Keratinocyte (primary cell): ENCODE measurements around the gene GUK1. TPM values are rescaled to one million over a fixed set of nuclear protein-coding genes. Genes with fewer than 3 reads are reported as not detected.

Experiments used
- DNase-seq: peaks from one replicate; pipeline ENCODE4 v3.0.0-alpha.2; 2011; ENCODE audit warnings: low read depth, missing footprints, low spot score
- FAIRE-seq: peaks from 2 replicates; lab custom pipeline; 2011; peaks lifted over from hg19 to GRCh38; lab: Jason Lieb, UNC
- H2AFZ ChIP-seq: 2 replicates; pipeline ENCODE4 v1.6.0; 2012; ENCODE audit warnings: low read length, control low read depth, inconsistent platforms; ENCODE audit not compliant: control insufficient read depth
- H3K27ac ChIP-seq: 2 replicates; pipeline ENCODE4 v1.5.1; 2011; ENCODE audit warnings: low read length; ENCODE audit not compliant: control insufficient read depth, insufficient read depth
- H3K27me3 ChIP-seq: 3 replicates; pipeline ENCODE4 v1.6.0; 2011; ENCODE audit warnings: low read length; ENCODE audit not compliant: control insufficient read depth, insufficient read depth; ENCODE audit errors: extremely low read depth
- H3K36me3 ChIP-seq, 2 experiments: 2 replicates in 1 of 2; 3 replicates in 1 of 2; pipeline ENCODE4 v1.5.1; 2011; ENCODE audit warnings: low read length in 2 of 2, mild to moderate bottlenecking in 1 of 2; ENCODE audit not compliant: control insufficient read depth in 2 of 2, insufficient read depth in 2 of 2; ENCODE audit errors: extremely low read depth in 1 of 2
- H3K4me1 ChIP-seq: 3 replicates; pipeline ENCODE4 v1.5.1; 2011; ENCODE audit warnings: low read length; ENCODE audit not compliant: control insufficient read depth, insufficient read depth; ENCODE audit errors: extremely low read depth
- H3K4me2 ChIP-seq: 3 replicates; pipeline ENCODE4 v1.6.0; 2011; ENCODE audit warnings: low read depth, low read length; ENCODE audit not compliant: control insufficient read depth, insufficient read depth; ENCODE audit errors: extremely low read depth
- H3K4me3 ChIP-seq, 3 experiments: fragments of 200-600 bp in 1 of 3; sonication (generic) in 1 of 3; 2 replicates in 2 of 3; 3 replicates in 1 of 3; pipeline ENCODE4 v1.5.1; 2011 to 2016; ENCODE audit warnings: low read length in 3 of 3, mild to moderate bottlenecking in 3 of 3, control low read depth in 2 of 3, inconsistent platforms in 1 of 3, low read depth in 1 of 3, mixed read lengths in 1 of 3, mixed run types in 1 of 3, moderate library complexity in 1 of 3; ENCODE audit not compliant: control insufficient read depth in 2 of 3, insufficient read depth in 2 of 3; ENCODE audit errors: extremely low read depth in 1 of 3
- H3K79me2 ChIP-seq: 2 replicates; pipeline ENCODE4 v1.6.0; 2012; ENCODE audit warnings: low read length; ENCODE audit not compliant: control insufficient read depth, insufficient read depth
- H3K9ac ChIP-seq: 3 replicates; pipeline ENCODE4 v1.6.0; 2011; ENCODE audit warnings: low read length; ENCODE audit not compliant: control insufficient read depth, insufficient read depth; ENCODE audit errors: extremely low read depth
- H3K9me1 ChIP-seq: 3 replicates; pipeline ENCODE4 v1.6.0; 2011; ENCODE audit warnings: low read length; ENCODE audit not compliant: control insufficient read depth, insufficient read depth; ENCODE audit errors: extremely low read depth
- H3K9me3 ChIP-seq: 2 replicates; pipeline ENCODE4 v1.5.1; 2012; ENCODE audit warnings: low read depth, low read length; ENCODE audit not compliant: control insufficient read depth
- H4K20me1 ChIP-seq: 3 replicates; pipeline ENCODE4 v1.6.0; 2011; ENCODE audit warnings: low read length; ENCODE audit not compliant: control insufficient read depth, insufficient read depth; ENCODE audit errors: extremely low read depth
- CTCF ChIP-seq, 3 experiments: IDR thresholded peaks in 1 of 3; conservative IDR thresholded peaks in 1 of 3; optimal IDR thresholded peaks in 1 of 3; 2 replicates in 2 of 3; 3 replicates in 1 of 3; pipeline versions ENCODE3 to v1.5.1; 2011; ENCODE audit warnings: low read length in 3 of 3, mild to moderate bottlenecking in 3 of 3, moderate library complexity in 2 of 3, control low read depth in 1 of 3, inconsistent platforms in 1 of 3; ENCODE audit not compliant: insufficient read depth in 2 of 3; ENCODE audit errors: extremely low read depth in 1 of 3
- EZH2 ChIP-seq: IDR thresholded peaks from one replicate; pipeline ENCODE4 v1.6.1; 2012; ENCODE audit warnings: inconsistent platforms, mild to moderate bottlenecking, low read length, moderate library complexity
- dilution Hi-C: fragments of 300-500 bp; cut with MboI; formaldehyde crosslinking; loops from one replicate; pipeline ENCODE4 v1.7.0; 2020; ENCODE audit warnings: low sequenced_read_pairs; ENCODE audit not compliant: extremely low pct_ligation_motif_present
- polyA plus RNA-seq, 5 experiments: library from polyadenylated mRNA; depleted of rRNA in 3 of 5; stranded (reverse) in 3 of 5; stranded (forward) in 1 of 5; unstranded in 1 of 5; fragments of >200 nt; gene quantifications; 1 replicate in 1 of 5; 2 replicates in 3 of 5; 3 replicates in 1 of 5; pipeline versions ENCODE4 v1.2.1 to v1.2.3, GENCODE V29; 2011 to 2012; ENCODE audit warnings: missing spikeins in 2 of 5, low read depth in 1 of 5, low replicate concordance in 1 of 5

GUK1 gene
- polyA plus RNA-seq, 1 donor (not counting 4 experiments of a cell fraction or from before 2014, with no cell fraction given): 450 TPM

GRCh38 chr1:228146417-228147150 is 6.5 kb downstream of the GUK1 start:
- Histone ChIP-seq H3K4me2 (no peak overlapping the region), H3K9ac (no peak overlapping the region), H2AFZ (no peak overlapping the region), H3K79me2 (peaks cover 65% of the 10 kb centered on the region), H3K36me3 (peaks cover 34 to 55% of the 10 kb centered on the region in 2 experiments), H3K4me1 (peaks cover 69% of the 10 kb centered on the region), H3K4me3 (no peak overlapping the region), H3K9me1 (peaks cover 2% of the 10 kb centered on the region), H3K9me3 (no peaks in the 10 kb centered on the region), H3K27ac (no peak overlapping the region), H4K20me1 (peaks cover 26% of the 10 kb centered on the region), H3K27me3 (no peaks in the 10 kb centered on the region)
- FAIRE-seq (no peak), DNase-seq (no peak)
- dilution Hi-C loops: no loop called here
- TF ChIP-seq EZH2: no peak
- no peak for TF ChIP-seq CTCF (optimal IDR thresholded peaks at IDR 0.05 in 1 of 3, IDR thresholded peaks at IDR 0.05 in 1 of 3, conservative IDR thresholded peaks at IDR 0.05 in 1 of 3; ENCODE audit: extremely low read depth in 1 of 3, insufficient read depth in 2 of 3, low read length in 3 of 3)

DNA sequence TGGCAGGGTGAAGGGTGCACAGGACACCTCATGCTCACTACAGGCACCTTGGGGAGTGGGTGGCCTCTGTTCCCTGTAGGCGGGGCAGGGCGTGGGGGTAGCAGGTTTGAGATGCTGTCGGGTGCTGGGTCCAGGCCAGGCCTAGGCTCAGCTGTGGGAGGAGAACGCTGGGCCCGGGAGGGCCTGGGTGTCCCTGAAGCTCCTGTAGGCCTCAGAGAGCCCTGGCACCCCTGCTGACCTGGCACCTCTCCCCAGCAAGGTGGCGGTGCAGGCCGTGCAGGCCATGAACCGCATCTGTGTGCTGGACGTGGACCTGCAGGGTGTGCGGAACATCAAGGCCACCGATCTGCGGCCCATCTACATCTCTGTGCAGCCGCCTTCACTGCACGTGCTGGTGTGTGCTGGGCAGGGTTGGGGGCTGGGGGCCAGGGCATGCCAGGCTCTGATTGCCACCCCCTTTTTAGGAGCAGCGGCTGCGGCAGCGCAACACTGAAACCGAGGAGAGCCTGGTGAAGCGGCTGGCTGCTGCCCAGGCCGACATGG is 7.1 kb downstream of the GUK1 start:
- peaks cover 2% of the 10 kb centered on the region for H3K9me1 ChIP-seq
- dilution Hi-C loops: no loop called here
- H3K4me1 ChIP-seq: peaks cover 62% of the 10 kb centered on the region
- H3K4me2 ChIP-seq: no peak overlapping the region
- no peak for TF ChIP-seq CTCF (optimal IDR thresholded peaks at IDR 0.05 in 1 of 3, IDR thresholded peaks at IDR 0.05 in 1 of 3, conservative IDR thresholded peaks at IDR 0.05 in 1 of 3; ENCODE audit: extremely low read depth in 1 of 3, insufficient read depth in 2 of 3, low read length in 3 of 3)
- no peaks in the 10 kb centered on the region for H3K27me3 ChIP-seq
- H2AFZ ChIP-seq: no peak overlapping the region
- peaks cover 23% of the 10 kb centered on the region for H4K20me1 ChIP-seq
- no peaks in the 10 kb centered on the region for H3K9me3 ChIP-seq
- no peak for FAIRE-seq
- H3K36me3 ChIP-seq: peaks cover 32 to 49% of the 10 kb centered on the region in 2 experiments
- no peak overlapping the region for H3K4me3 ChIP-seq
- no peak overlapping the region for H3K9ac ChIP-seq
- no peak overlapping the region for H3K27ac ChIP-seq
- DNase-seq: no peak
- H3K79me2 ChIP-seq: peaks cover 59% of the 10 kb centered on the region
